ENCODE measurements around the gene SH3RF1.

DNA sequence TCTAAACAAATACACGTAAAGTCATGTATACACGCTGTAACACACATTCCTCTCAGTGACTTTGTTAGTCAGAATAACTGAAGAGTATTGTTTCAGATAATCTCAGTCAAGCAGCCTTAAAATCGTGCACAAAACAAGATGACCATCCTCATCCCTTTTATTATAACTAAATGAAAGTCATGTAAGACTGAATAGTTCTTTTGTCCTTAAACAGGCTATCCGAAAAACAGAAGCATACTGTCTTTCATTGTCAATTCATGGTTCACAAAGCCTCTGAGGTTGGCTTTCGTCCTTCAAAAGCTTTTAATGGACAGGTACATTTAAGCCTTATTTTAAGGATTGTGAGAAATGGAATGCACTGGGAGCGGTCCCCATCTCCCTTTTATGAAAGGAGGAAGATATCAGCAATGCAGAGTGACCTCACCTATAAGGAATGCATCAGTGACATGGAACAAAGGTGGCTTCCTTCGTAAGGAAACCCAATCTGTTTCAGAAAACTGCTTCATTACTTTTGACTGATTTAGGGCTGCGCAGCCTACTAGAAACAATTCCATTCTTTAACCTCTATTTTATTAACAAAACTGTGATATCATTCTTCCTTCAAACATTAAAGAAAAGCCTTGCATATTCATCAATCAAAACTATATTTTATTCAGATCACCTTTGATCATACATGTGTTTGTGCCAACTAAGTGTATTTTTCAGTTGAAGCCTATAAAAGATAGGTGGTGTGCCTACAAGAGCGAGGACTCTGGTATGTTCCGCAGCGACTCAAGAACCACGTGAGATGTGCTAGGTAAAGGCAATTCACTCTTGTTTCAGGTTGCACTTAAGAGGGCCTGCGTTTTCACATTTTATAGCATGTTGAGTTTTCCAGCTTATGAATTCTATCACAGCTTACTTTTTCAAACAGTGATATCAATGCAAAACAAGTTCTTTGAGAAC lies 19.2 kb downstream of the SH3RF1 start:
- TF ChIP-seq, protein P1, sequence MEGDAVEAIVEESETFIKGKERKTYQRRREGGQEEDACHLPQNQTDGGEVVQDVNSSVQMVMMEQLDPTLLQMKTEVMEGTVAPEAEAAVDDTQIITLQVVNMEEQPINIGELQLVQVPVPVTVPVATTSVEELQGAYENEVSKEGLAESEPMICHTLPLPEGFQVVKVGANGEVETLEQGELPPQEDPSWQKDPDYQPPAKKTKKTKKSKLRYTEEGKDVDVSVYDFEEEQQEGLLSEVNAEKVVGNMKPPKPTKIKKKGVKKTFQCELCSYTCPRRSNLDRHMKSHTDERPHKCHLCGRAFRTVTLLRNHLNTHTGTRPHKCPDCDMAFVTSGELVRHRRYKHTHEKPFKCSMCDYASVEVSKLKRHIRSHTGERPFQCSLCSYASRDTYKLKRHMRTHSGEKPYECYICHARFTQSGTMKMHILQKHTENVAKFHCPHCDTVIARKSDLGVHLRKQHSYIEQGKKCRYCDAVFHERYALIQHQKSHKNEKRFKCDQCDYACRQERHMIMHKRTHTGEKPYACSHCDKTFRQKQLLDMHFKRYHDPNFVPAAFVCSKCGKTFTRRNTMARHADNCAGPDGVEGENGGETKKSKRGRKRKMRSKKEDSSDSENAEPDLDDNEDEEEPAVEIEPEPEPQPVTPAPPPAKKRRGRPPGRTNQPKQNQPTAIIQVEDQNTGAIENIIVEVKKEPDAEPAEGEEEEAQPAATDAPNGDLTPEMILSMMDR (IDR thresholded peaks at IDR 0.05) = no peak
- TF ChIP-seq POLR2A (IDR thresholded peaks at IDR 0.05) = no peak

Measured in uterus (tissue), 2 donors.